Esophagus (tissue), 2 donors: Measurements from ENCODE around the gene PPP1R14B. TPM values are rescaled to one million over a fixed set of nuclear protein-coding genes. Genes with fewer than 3 reads are reported as not detected.

ENCODE experiments used
- H3K27ac ChIP-seq, 2 donors: one replicate each; pipeline ENCODE4 v1.5.1; 2013; ENCODE audit warnings: low read depth in 2 of 2, mild to moderate bottlenecking in 2 of 2, inconsistent platforms in 1 of 2, low read length in 1 of 2, moderate library complexity in 1 of 2
- H3K27me3 ChIP-seq, 2 donors: one replicate each; pipeline ENCODE4 v1.6.1; 2013; ENCODE audit warnings: low read length in 2 of 2, control low read depth in 1 of 2, mild to moderate bottlenecking in 1 of 2; ENCODE audit not compliant: insufficient read depth in 2 of 2, control insufficient read depth in 1 of 2
- H3K36me3 ChIP-seq, 2 donors: one replicate each; pipeline ENCODE4 v1.6.1; 2013; ENCODE audit warnings: low read length in 1 of 2; ENCODE audit not compliant: control insufficient read depth in 2 of 2, insufficient read depth in 2 of 2
- H3K4me1 ChIP-seq, 2 donors: one replicate each; pipeline ENCODE4 v1.6.1; 2013; ENCODE audit warnings: low read length in 1 of 2; ENCODE audit not compliant: control insufficient read depth in 2 of 2, insufficient read depth in 2 of 2
- H3K4me3 ChIP-seq, 2 donors: one replicate each; pipeline ENCODE4 v1.5.1; 2013; ENCODE audit warnings: low read length in 2 of 2, mild to moderate bottlenecking in 2 of 2, low read depth in 1 of 2, moderate library complexity in 1 of 2
- H3K9me3 ChIP-seq, 2 donors: one replicate each; pipeline ENCODE4 v1.6.1; 2013; ENCODE audit warnings: mild to moderate bottlenecking in 2 of 2, low read depth in 1 of 2, low read length in 1 of 2, moderate library complexity in 1 of 2; ENCODE audit not compliant: control insufficient read depth in 2 of 2, insufficient read depth in 1 of 2
- WGBS, 2 donors: extraction: QIAGEN DNeasy Blood & Tissue Kit; methylation state at CpG; one replicate each; pipeline ENCODE4 v1.1.7; 2013; 5-methylcytosine and 5-hydroxymethylcytosine counted together
- polyA plus RNA-seq, 2 donors: library from polyadenylated mRNA; stranded (reverse); fragments of 200-250 nt; gene quantifications; one replicate each; pipeline ENCODE4 v1.2.3, GENCODE V29; 2013
- donor health status: healthy with polysubstance abuse.
- donor health status: Bipolar disorder and iron deficiency.

PPP1R14B gene
- polyA plus RNA-seq, 2 donors: 211 to 349 TPM

- Histone ChIP-seq H3K4me1 (peaks cover 9 to 40% of the 10 kb centered on the region in 2 donors), H3K27me3 (no peaks in the 10 kb centered on the region), H3K4me3 (peak within 1 kb of the TSS; percentile 69 to 79), H3K27ac (peak within 1 kb of the TSS; percentile 89 to 94), H3K36me3 (peaks cover 0 to 7% of the 10 kb centered on the region in 2 donors), H3K9me3 (no peaks in the 10 kb centered on the region)
- WGBS, 2 donors: 0 to 1% methylated on average over 52 to 54 of the region's 54 CpGs
Observed at GRCh38 chr11:64225608-64226506, 20.9 kb downstream of the PPP1R14B start, which contains the start of the genes NUDT22 and TRPT1. NUDT22 (plus strand) TSS chr11:64226274; CDS start chr11:64226653, 379 bp downstream. TRPT1 (minus strand) TSS chr11:64226186; CDS start chr11:64225860, 326 bp downstream.

DNA sequence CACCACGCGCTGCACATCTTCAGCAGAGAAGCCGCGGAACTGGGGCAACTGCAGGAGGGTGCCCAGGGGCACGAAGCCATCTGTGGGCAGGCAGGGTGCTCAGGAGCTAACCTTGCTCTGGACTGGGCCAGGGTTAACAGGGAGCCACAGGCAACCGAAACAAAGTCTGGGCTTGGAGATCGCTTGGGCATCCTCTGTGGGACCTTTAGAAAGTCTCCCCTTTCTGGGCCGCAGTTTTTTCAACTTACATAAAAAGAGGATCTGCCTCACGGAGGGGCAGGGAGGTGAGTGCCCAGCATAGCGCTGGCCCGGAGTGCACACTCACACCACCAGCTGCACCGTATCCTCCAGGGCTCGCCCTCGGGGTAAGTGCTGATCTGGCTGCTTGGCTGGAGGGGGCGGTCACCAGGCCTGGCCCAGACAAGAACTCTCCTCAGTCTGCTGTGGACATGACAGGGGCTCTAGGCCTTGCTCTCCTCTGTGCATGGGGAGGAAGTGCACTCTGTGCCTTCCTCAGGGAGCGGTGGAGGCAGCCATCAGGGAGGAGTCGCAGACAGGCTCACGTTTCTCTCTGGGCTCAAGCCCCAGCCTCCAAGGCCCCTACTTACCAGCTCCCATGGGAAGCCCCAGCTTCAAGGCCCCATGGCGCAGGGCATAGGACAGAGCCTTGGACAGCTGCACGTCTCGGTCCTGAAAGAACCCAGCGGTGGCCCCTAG is 21.7 kb downstream of the PPP1R14B start:
- no peaks in the 10 kb centered on the region for H3K9me3 ChIP-seq
- peaks cover 9 to 37% of the 10 kb centered on the region in 2 donors for H3K4me1 ChIP-seq
- H3K27me3 ChIP-seq: no peaks in the 10 kb centered on the region
- peaks cover 0 to 11% of the 10 kb centered on the region in 2 donors for H3K36me3 ChIP-seq
- H3K4me3 ChIP-seq: peak overlapping the region; percentile 69 to 79
- peak overlapping the region; percentile 89 to 94 for H3K27ac ChIP-seq
- WGBS, 2 donors: 55 to 59% methylated on average over 22 of the region's 22 CpGs

- Histone ChIP-seq H3K36me3 (peaks cover 0 to 12% of the 10 kb centered on the region in 2 donors), H3K4me3 (no peak overlapping the region), H3K27ac (peak overlapping the region in 1 of 2 donors; percentile 50), H3K9me3 (no peaks in the 10 kb centered on the region), H3K27me3 (no peaks in the 10 kb centered on the region), H3K4me1 (peaks cover 9 to 37% of the 10 kb centered on the region in 2 donors)
- WGBS, 2 donors: 81 to 85% methylated on average over 15 to 17 of the region's 17 CpGs
Observed at GRCh38 chr11:64224151-64224890, 22.4 kb downstream of the PPP1R14B start.

- Histone ChIP-seq H3K4me1 (peaks cover 9 to 37% of the 10 kb centered on the region in 2 donors), H3K27ac (peak overlapping the region; percentile 9 to 56), H3K9me3 (no peaks in the 10 kb centered on the region), H3K4me3 (no peak overlapping the region), H3K36me3 (peaks cover 0 to 12% of the 10 kb centered on the region in 2 donors), H3K27me3 (no peaks in the 10 kb centered on the region)
- 78 to 83% methylated on average over 24 of the region's 24 CpGs for WGBS, 2 donors
Observed at GRCh38 chr11:64223001-64223651, 23.6 kb downstream of the PPP1R14B start.

DNA sequence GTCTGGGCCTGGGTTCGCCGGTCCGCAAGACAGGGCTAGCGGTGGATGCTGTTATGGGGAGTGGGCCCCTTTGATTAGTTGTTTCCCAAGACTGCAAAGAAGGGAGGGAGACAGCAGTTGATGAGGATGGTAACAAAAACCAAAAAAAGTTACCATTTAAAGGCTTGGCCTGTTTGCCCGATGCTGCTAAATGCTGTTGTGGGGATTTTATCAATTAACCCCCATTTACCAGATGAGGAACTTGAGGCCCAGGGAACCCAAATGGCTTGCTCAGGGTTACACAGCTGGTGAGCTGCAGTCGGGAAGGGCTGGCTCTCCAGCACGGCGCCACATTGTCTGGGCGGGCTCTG is 24.1 kb downstream of the PPP1R14B start:
- peaks cover 9 to 37% of the 10 kb centered on the region in 2 donors for H3K4me1 ChIP-seq
- 62% methylated on average over 9 of the region's 9 CpGs for WGBS, 2 donors
- peaks cover 0 to 12% of the 10 kb centered on the region in 2 donors for H3K36me3 ChIP-seq
- no peaks in the 10 kb centered on the region for H3K27me3 ChIP-seq
- no peak overlapping the region for H3K4me3 ChIP-seq
- no peaks in the 10 kb centered on the region for H3K9me3 ChIP-seq
- peak overlapping the region in 1 of 2 donors; percentile 56 for H3K27ac ChIP-seq

DNA sequence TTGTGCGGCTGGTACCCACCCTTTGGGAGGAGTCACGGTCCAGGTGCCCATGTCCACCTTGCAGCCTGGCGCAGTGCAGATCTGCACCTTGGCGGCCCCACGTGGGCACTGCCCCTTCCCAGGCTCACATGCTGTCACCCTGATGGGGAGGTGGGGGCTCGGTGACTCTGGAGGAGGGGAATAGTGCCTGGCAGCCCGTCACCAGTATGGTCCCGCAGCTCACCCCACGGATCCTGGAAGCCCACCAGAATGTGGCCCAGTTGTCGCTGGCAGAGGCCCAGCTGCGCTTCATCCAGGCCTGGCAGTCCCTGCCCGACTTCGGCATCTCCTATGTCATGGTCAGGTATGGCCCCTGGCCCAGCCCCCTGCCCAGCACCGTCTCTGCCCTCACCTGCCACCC is 25.9 kb downstream of the PPP1R14B start:
- WGBS, 2 donors: 88 to 92% methylated on average over 14 of the region's 14 CpGs
- H3K36me3 ChIP-seq: peaks cover 0 to 12% of the 10 kb centered on the region in 2 donors

GRCh38 chr11:64220271-64220670 is 26.5 kb downstream of the PPP1R14B start:
- Histone ChIP-seq H3K27ac (no peak overlapping the region), H3K36me3 (peaks cover 0 to 12% of the 10 kb centered on the region in 2 donors), H3K27me3 (no peaks in the 10 kb centered on the region), H3K9me3 (no peaks in the 10 kb centered on the region), H3K4me1 (peaks cover 3 to 24% of the 10 kb centered on the region in 2 donors), H3K4me3 (no peak overlapping the region)
- 89 to 91% methylated on average over 16 to 17 of the region's 17 CpGs for WGBS, 2 donors

More for the DNA sequence above, 25.9 kb downstream of the PPP1R14B start:
- H3K4me1 ChIP-seq: peaks cover 6 to 28% of the 10 kb centered on the region in 2 donors
- no peak overlapping the region for H3K4me3 ChIP-seq
- H3K9me3 ChIP-seq: no peaks in the 10 kb centered on the region
- no peak overlapping the region for H3K27ac ChIP-seq
- H3K27me3 ChIP-seq: no peaks in the 10 kb centered on the region

- Histone ChIP-seq H3K27me3 (no peaks in the 10 kb centered on the region), H3K27ac (no peak overlapping the region), H3K36me3 (peaks cover 0 to 12% of the 10 kb centered on the region in 2 donors), H3K9me3 (no peaks in the 10 kb centered on the region), H3K4me3 (no peak overlapping the region), H3K4me1 (peaks cover 0 to 18% of the 10 kb centered on the region in 2 donors)
- WGBS, 2 donors: 91 to 93% methylated on average over 10 of the region's 10 CpGs
Observed at GRCh38 chr11:64219755-64220154, 27.0 kb downstream of the PPP1R14B start.

GRCh38 chr11:64219354-64219684 is 27.4 kb downstream of the PPP1R14B start:
- 83 to 87% methylated on average over 7 of the region's 7 CpGs for WGBS, 2 donors
- no peaks in the 10 kb centered on the region for H3K9me3 ChIP-seq
- peaks cover 0 to 14% of the 10 kb centered on the region in 2 donors for H3K4me1 ChIP-seq

More at GRCh38 chr11:64219354-64219684, 27.4 kb downstream of the PPP1R14B start:
- Histone ChIP-seq H3K27ac (no peak overlapping the region), H3K36me3 (peaks cover 0 to 12% of the 10 kb centered on the region in 2 donors), H3K27me3 (no peaks in the 10 kb centered on the region), H3K4me3 (no peak overlapping the region)
